ENCODE data around the gene CEP68. TPM values are rescaled to one million over a fixed set of nuclear protein-coding genes. Genes with fewer than 3 reads are reported as not detected.
"Not testable (repeated sequence)": the region's sequence is repeated elsewhere in the genome, so short reads cannot be mapped to it uniquely, and the experiment has no call there.

CEP68 gene
- total RNA-seq, 1 experiment from 2014 or later, result 25.8 TPM

- H3K4me1 ChIP-seq (ENCODE audit: low read length), result peaks cover 34% of the 10 kb centered on the region
- not testable (repeated sequence) for DNase-seq; H3K79me2 ChIP-seq (ENCODE audit: low read length); H4K20me1 ChIP-seq (ENCODE audit: insufficient read depth, low read depth, low read length); H3K27me3 ChIP-seq (ENCODE audit: low read length); H2AFZ ChIP-seq (ENCODE audit: low read length); H3K9me3 ChIP-seq (ENCODE audit: low read length); H3K4me3 ChIP-seq (ENCODE audit: low read length); H3K4me2 ChIP-seq (ENCODE audit: low read depth, low read length, poor library complexity, severe bottlenecking); H3K9ac ChIP-seq (ENCODE audit: low read length); H3K9me2 ChIP-seq (replicated peaks; ENCODE audit: insufficient read depth, low read length)
- H3K27ac ChIP-seq (ENCODE audit: low read length), result 0 out of 2 replicates have a peak overlapping the region, but pooled peaks have one; percentile 98
- H3K36me3 ChIP-seq (ENCODE audit: insufficient read depth, low read length), result peaks cover 90% of the 10 kb centered on the region
Measured at GRCh38 chr2:65020251-65020650, 36.0 kb upstream of the CEP68 start.

- H3K27me3 ChIP-seq (ENCODE audit: low read length), result no peaks in the 10 kb centered on the region
- no peaks in the 10 kb centered on the region for H3K9me3 ChIP-seq (ENCODE audit: low read length)
- H3K27ac ChIP-seq (ENCODE audit: low read length), result peak overlapping the region; percentile 98; the same call in 1 of the 2 replicates
- H3K9me2 ChIP-seq (replicated peaks; ENCODE audit: insufficient read depth, low read length), result no peaks in the 10 kb centered on the region
- peaks cover 42% of the 10 kb centered on the region for H3K4me1 ChIP-seq (ENCODE audit: low read length)
- H3K79me2 ChIP-seq (ENCODE audit: low read length), result peaks cover 4% of the 10 kb centered on the region; the same call in 1 of the 2 replicates
- no peaks in the 10 kb centered on the region for H4K20me1 ChIP-seq (ENCODE audit: insufficient read depth, low read depth, low read length)
- no peak overlapping the region for H3K4me2 ChIP-seq (ENCODE audit: low read depth, low read length, poor library complexity, severe bottlenecking)
- no peak overlapping the region for H3K9ac ChIP-seq (ENCODE audit: low read length)
- no peak overlapping the region for H3K4me3 ChIP-seq (ENCODE audit: low read length)
- H3K36me3 ChIP-seq (ENCODE audit: insufficient read depth, low read length), result peaks cover 86% of the 10 kb centered on the region
- no peak overlapping the region for H2AFZ ChIP-seq (ENCODE audit: low read length)
- no peak for DNase-seq
Measured at GRCh38 chr2:65020943-65021528, 35.2 kb upstream of the CEP68 start.

GRCh38 chr2:65021709-65022108 lies 34.5 kb upstream of the CEP68 start:
- no peaks in the 10 kb centered on the region for H3K27me3 ChIP-seq (ENCODE audit: low read length)
- peak overlapping the region; percentile 98 for H3K27ac ChIP-seq (ENCODE audit: low read length)
- H2AFZ ChIP-seq (ENCODE audit: low read length), result no peak overlapping the region
- no peak overlapping the region for H3K4me2 ChIP-seq (ENCODE audit: low read depth, low read length, poor library complexity, severe bottlenecking)
- peaks cover 4% of the 10 kb centered on the region; the same call in 1 of the 2 replicates for H3K79me2 ChIP-seq (ENCODE audit: low read length)
- DNase-seq, result no peak
- peaks cover 80% of the 10 kb centered on the region for H3K36me3 ChIP-seq (ENCODE audit: insufficient read depth, low read length)
- H3K9me2 ChIP-seq (replicated peaks; ENCODE audit: insufficient read depth, low read length), result no peaks in the 10 kb centered on the region
- H3K4me1 ChIP-seq (ENCODE audit: low read length), result peaks cover 43% of the 10 kb centered on the region
- H3K4me3 ChIP-seq (ENCODE audit: low read length), result no peak overlapping the region
- H3K9ac ChIP-seq (ENCODE audit: low read length), result no peak overlapping the region
- H4K20me1 ChIP-seq (ENCODE audit: insufficient read depth, low read depth, low read length), result no peaks in the 10 kb centered on the region
- H3K9me3 ChIP-seq (ENCODE audit: low read length), result no peaks in the 10 kb centered on the region

GRCh38 chr2:65022189-65022588 lies 34.0 kb upstream of the CEP68 start:
- Histone ChIP-seq H3K4me3 (ENCODE audit: low read length) (no peak overlapping the region), H4K20me1 (ENCODE audit: insufficient read depth, low read depth, low read length) (no peaks in the 10 kb centered on the region), H3K4me2 (ENCODE audit: low read depth, low read length, poor library complexity, severe bottlenecking) (no peak overlapping the region), H3K79me2 (ENCODE audit: low read length) (peaks cover 4% of the 10 kb centered on the region; the same call in 1 of the 2 replicates), H3K36me3 (ENCODE audit: insufficient read depth, low read length) (peaks cover 75% of the 10 kb centered on the region), H3K9me2 (replicated peaks; ENCODE audit: insufficient read depth, low read length) (no peaks in the 10 kb centered on the region), H3K4me1 (ENCODE audit: low read length) (peaks cover 43% of the 10 kb centered on the region), H3K27me3 (ENCODE audit: low read length) (no peaks in the 10 kb centered on the region), H2AFZ (ENCODE audit: low read length) (no peak overlapping the region), H3K27ac (ENCODE audit: low read length) (peak overlapping the region; percentile 98), H3K9ac (ENCODE audit: low read length) (no peak overlapping the region), H3K9me3 (ENCODE audit: low read length) (no peaks in the 10 kb centered on the region)
- no peak for DNase-seq

- Histone ChIP-seq H3K9me2 (replicated peaks; ENCODE audit: insufficient read depth, low read length) (no peaks in the 10 kb centered on the region), H3K4me3 (ENCODE audit: low read length) (no peak overlapping the region), H3K36me3 (ENCODE audit: insufficient read depth, low read length) (peaks cover 59% of the 10 kb centered on the region), H3K4me1 (ENCODE audit: low read length) (peaks cover 56% of the 10 kb centered on the region), H2AFZ (ENCODE audit: low read length) (no peak overlapping the region), H3K27me3 (ENCODE audit: low read length) (no peaks in the 10 kb centered on the region), H3K9ac (ENCODE audit: low read length) (no peak overlapping the region), H4K20me1 (ENCODE audit: insufficient read depth, low read depth, low read length) (no peaks in the 10 kb centered on the region), H3K79me2 (ENCODE audit: low read length) (peaks cover 4% of the 10 kb centered on the region; the same call in 1 of the 2 replicates), H3K4me2 (ENCODE audit: low read depth, low read length, poor library complexity, severe bottlenecking) (no peak overlapping the region), H3K27ac (ENCODE audit: low read length) (peak overlapping the region; percentile 98), H3K9me3 (ENCODE audit: low read length) (no peaks in the 10 kb centered on the region)
- DNase-seq, result no peak
Measured at GRCh38 chr2:65023742-65024141, 32.5 kb upstream of the CEP68 start.

GRCh38 chr2:65024149-65024829 lies 31.9 kb upstream of the CEP68 start:
- Histone ChIP-seq H2AFZ (ENCODE audit: low read length) (no peak overlapping the region), H3K79me2 (ENCODE audit: low read length) (peaks cover 6% of the 10 kb centered on the region), H3K36me3 (ENCODE audit: insufficient read depth, low read length) (peaks cover 54% of the 10 kb centered on the region), H3K4me1 (ENCODE audit: low read length) (peaks cover 58% of the 10 kb centered on the region), H3K4me2 (ENCODE audit: low read depth, low read length, poor library complexity, severe bottlenecking) (no peak overlapping the region), H3K9ac (ENCODE audit: low read length) (peak overlapping the region; percentile 8; the same call in 1 of the 2 replicates), H3K27ac (ENCODE audit: low read length) (peak overlapping the region; percentile 98), H3K4me3 (ENCODE audit: low read length) (no peak overlapping the region), H3K27me3 (ENCODE audit: low read length) (no peaks in the 10 kb centered on the region), H4K20me1 (ENCODE audit: insufficient read depth, low read depth, low read length) (no peaks in the 10 kb centered on the region), H3K9me3 (ENCODE audit: low read length) (no peaks in the 10 kb centered on the region), H3K9me2 (replicated peaks; ENCODE audit: insufficient read depth, low read length) (no peaks in the 10 kb centered on the region)
- DNase-seq, result no peak

GRCh38 chr2:65025453-65026123 lies 30.6 kb upstream of the CEP68 start:
- H3K4me1 ChIP-seq (ENCODE audit: low read length), result peaks cover 70% of the 10 kb centered on the region

GRCh38 chr2:65026154-65026553 lies 30.1 kb upstream of the CEP68 start:
- H3K27ac ChIP-seq (ENCODE audit: low read length), result peak overlapping the region; percentile 98
- H3K9me2 ChIP-seq (replicated peaks; ENCODE audit: insufficient read depth, low read length), result no peaks in the 10 kb centered on the region
- no peaks in the 10 kb centered on the region for H3K9me3 ChIP-seq (ENCODE audit: low read length)
- DNase-seq, result no peak
- no peaks in the 10 kb centered on the region for H3K27me3 ChIP-seq (ENCODE audit: low read length)
- H3K36me3 ChIP-seq (ENCODE audit: insufficient read depth, low read length), result peaks cover 40% of the 10 kb centered on the region
- peak overlapping the region; percentile 69 for H3K9ac ChIP-seq (ENCODE audit: low read length)
- no peaks in the 10 kb centered on the region for H4K20me1 ChIP-seq (ENCODE audit: insufficient read depth, low read depth, low read length)
- peaks cover 17% of the 10 kb centered on the region for H3K79me2 ChIP-seq (ENCODE audit: low read length)
- H3K4me1 ChIP-seq (ENCODE audit: low read length), result peaks cover 76% of the 10 kb centered on the region
- H2AFZ ChIP-seq (ENCODE audit: low read length), result no peak overlapping the region
- no peak overlapping the region for H3K4me3 ChIP-seq (ENCODE audit: low read length)
- peak overlapping the region; percentile 95 for H3K4me2 ChIP-seq (ENCODE audit: low read depth, low read length, poor library complexity, severe bottlenecking)

More at GRCh38 chr2:65025453-65026123, 30.6 kb upstream of the CEP68 start:
- no peaks in the 10 kb centered on the region for H4K20me1 ChIP-seq (ENCODE audit: insufficient read depth, low read depth, low read length)
- H3K27ac ChIP-seq (ENCODE audit: low read length), result peak overlapping the region; percentile 98
- H2AFZ ChIP-seq (ENCODE audit: low read length), result no peak overlapping the region
- no peak overlapping the region for H3K4me3 ChIP-seq (ENCODE audit: low read length)
- H3K9me3 ChIP-seq (ENCODE audit: low read length), result no peaks in the 10 kb centered on the region
- H3K27me3 ChIP-seq (ENCODE audit: low read length), result no peaks in the 10 kb centered on the region
- H3K9ac ChIP-seq (ENCODE audit: low read length), result peak overlapping the region; percentile 69
- peak; percentile 70 for DNase-seq
- H3K36me3 ChIP-seq (ENCODE audit: insufficient read depth, low read length), result peaks cover 41% of the 10 kb centered on the region
- H3K79me2 ChIP-seq (ENCODE audit: low read length), result peaks cover 11% of the 10 kb centered on the region
- no peaks in the 10 kb centered on the region for H3K9me2 ChIP-seq (replicated peaks; ENCODE audit: insufficient read depth, low read length)
- H3K4me2 ChIP-seq (ENCODE audit: low read depth, low read length, poor library complexity, severe bottlenecking), result peak overlapping the region; percentile 95
